K562 (cell line): ENCODE results near the gene HOXA2.

Source experiments
- GATAD2A ChIP-seq: fragments of 450-650 bp; IDR thresholded peaks from 2 replicates; pipeline ENCODE4 v1.6.1; 2017
- HMGXB4 ChIP-seq: sonication (generic); formaldehyde crosslinking; IDR thresholded peaks from 2 replicates; pipeline ENCODE4 v1.8.1; 2023; ENCODE audit warnings: mild to moderate bottlenecking, missing genetic modification reagents

GRCh38 chr7:27139334-27140125, 37.0 kb upstream of the HOXA2 start:
- TF ChIP-seq GATAD2A (no peak), HMGXB4 (no peak)
